HCEC 1CT (cell line): ENCODE data around the gene CACNA1C.
A peak's percentile ranks its signal among the peaks of the same experiment; 100 is the strongest.
"Not testable (repeated sequence)": the region's sequence is repeated elsewhere in the genome, so short reads cannot be mapped to it uniquely, and the experiment has no call there.

ENCODE experiments used
- DNase-seq: peaks from one replicate; pipeline ENCODE4 v3.0.0-alpha.2; 2017

The CACNA1C gene

GRCh38 chr12:2664721-2665577, 612.2 kb downstream of the CACNA1C start:
- DNase-seq: no peak

DNA sequence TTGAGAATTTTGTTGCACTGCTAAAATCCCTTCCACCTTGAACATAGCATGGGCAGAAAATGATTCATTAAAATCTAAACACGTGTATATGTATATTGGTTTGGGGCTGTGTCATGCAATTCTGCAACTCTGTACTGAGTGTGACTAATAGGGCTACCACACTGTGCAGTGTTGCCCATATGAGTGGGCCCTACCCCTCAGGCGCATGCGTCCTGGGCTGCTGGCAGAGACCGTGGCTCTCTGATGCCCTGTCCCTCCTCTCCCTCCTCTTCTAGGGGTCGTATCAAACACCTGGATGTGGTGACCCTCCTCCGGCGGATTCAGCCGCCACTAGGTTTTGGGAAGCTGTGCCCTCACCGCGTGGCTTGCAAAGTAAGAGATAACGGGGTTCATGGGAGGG, 613.6 kb downstream of the CACNA1C start:
- peak; percentile 4 for DNase-seq

DNA sequence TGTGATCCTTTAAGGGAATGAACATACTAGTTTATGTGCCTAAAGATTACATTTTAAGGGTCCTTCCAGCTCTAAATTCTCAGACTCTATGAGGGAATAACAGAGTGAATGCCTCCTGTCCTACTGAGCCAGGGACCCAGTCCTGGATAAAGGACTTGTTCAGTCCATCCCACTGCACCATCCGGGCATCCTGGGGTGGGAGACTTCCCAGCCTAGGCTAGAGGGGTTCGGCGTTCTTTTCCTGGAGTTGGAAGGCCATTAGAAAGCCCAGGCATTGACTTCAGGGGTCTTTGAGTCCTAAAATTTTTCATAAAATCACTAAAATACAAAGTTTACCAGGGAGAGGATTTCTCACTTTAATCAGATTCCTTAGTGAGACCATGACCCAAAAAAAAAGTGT, 614.1 kb downstream of the CACNA1C start:
- no peak for DNase-seq

DNA sequence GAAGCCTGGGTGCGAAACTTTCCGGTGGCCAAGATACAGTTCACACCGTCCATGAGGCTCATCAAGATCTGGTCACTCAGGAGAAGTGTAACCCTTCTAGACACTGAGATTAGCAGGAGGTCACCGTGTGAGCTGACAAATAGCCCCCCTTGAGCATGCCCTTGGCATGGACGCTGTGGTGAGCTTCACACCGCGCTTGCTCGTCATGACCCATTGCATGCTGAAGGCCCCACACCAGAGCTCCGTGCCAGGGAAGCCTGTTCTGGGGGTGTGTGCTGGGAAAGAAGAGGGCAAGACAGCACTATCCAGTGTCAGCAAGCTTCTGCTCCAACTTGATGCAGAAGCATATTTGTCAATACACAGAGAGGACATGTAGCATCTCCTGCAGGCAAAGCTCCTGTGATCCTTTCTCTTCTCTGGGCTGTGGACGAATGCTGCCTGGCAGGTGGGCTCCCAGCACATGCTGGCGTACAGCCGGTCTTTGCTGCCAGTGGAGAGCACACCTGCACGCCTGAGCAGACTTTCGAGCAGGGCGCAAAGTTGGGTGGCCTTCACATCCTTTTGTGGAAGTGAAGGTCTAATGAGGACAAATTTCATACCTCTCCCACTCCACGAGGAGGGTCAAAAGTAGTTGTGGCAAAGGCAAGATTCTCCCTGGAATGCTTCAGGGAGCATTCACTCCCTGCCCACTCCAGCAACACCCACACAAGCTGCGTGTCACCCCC, 615.1 kb downstream of the CACNA1C start:
- no peak for DNase-seq

DNA sequence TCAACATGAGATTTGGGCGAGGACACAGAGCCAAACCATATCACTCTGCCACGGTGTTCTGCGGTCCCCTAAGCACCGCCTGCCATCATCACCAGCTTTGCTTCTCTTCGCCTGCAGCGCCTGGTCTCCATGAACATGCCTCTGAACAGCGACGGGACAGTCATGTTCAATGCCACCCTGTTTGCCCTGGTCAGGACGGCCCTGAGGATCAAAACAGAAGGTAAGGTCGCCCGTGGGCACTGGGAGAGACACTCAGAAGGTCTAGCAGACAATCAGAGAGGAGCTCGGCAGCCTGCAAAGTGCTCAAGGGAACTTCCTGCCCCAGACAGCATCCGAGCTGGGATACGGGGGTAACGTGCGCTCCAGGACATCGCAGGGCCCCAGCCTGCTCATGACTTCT, 616.0 kb downstream of the CACNA1C start:
- no peak for DNase-seq

DNA sequence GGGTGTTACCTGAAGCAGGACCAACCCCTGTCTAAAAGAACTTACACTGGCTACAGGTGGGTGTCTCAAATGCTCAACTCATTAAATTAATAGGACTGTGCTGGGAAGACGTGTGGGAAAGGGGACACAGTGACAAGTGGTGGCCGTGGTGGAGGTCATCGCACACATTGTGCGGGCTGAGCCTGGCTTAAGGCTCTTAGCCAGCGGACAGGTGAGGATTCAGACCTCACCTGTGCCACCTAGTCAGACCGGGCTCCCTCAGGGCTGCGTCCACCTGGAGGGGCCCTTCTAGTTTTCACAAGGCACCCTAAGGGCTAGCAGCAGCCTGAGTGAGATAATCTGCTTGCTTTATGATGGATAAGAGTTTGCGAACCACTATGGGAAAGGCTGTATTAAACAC, 616.8 kb downstream of the CACNA1C start:
- DNase-seq: no peak

DNA sequence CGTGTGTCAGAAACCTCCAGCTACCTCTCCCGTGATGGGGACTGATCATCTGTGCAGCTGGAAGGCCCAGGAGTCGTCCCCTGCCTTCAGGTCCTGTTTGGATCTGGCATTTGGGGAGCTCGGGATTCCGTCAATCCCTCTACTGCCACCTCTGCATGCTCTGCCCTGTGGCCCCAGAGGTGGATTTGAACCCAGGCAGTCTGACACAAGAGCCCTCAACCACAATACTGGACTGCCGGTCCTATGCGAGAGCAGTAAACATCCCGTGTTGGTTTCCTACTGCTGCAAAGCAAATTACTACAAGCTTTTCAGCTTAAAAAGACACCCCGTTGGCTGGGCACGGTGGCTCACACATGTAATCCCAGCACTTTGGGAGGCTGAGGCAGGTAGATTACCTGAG, 620.1 kb downstream of the CACNA1C start:
- DNase-seq: no peak

GRCh38 chr12:2673966-2674810, 621.4 kb downstream of the CACNA1C start:
- DNase-seq: no peak

- no peak for DNase-seq
These were observed 623.0 kb downstream of the CACNA1C start for GRCh38 chr12:2675776-2676175.

DNA sequence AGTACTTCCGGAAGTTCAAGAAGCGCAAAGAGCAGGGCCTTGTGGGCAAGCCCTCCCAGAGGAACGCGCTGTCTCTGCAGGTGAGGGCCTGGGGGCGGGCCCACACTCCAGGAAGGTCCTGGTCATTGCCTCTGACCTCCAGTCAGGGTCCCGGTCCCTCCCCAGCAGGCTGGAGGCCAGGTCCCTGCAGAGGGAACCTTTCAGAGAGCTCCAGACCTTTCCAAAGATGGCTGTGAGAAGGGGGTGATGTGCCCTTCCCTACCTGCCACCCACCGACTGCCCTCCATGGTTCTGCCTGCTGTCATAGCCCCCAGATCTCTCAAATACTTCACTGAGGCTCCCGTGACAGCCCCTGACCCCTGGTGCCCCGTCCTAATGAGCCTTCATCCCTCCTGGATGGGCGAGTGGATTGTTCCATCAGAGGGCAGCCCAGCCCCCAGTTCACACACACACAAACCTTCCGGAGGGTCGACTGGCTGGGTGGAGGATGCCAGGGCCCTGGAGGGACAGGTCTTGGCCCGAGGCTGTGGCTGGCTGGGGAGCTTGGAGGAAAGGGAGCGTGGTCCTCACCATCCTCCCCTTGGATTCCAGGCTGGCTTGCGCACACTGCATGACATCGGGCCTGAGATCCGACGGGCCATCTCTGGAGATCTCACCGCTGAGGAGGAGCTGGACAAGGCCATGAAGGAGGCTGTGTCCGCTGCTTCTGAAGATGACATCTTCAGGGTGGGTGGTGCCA, 624.5 kb downstream of the CACNA1C start:
- DNase-seq: no peak

- DNase-seq: no peak
These were observed 625.6 kb downstream of the CACNA1C start for GRCh38 chr12:2678426-2678825.

- DNase-seq: no peak
These were observed 626.5 kb downstream of the CACNA1C start for GRCh38 chr12:2679068-2679815.

DNA sequence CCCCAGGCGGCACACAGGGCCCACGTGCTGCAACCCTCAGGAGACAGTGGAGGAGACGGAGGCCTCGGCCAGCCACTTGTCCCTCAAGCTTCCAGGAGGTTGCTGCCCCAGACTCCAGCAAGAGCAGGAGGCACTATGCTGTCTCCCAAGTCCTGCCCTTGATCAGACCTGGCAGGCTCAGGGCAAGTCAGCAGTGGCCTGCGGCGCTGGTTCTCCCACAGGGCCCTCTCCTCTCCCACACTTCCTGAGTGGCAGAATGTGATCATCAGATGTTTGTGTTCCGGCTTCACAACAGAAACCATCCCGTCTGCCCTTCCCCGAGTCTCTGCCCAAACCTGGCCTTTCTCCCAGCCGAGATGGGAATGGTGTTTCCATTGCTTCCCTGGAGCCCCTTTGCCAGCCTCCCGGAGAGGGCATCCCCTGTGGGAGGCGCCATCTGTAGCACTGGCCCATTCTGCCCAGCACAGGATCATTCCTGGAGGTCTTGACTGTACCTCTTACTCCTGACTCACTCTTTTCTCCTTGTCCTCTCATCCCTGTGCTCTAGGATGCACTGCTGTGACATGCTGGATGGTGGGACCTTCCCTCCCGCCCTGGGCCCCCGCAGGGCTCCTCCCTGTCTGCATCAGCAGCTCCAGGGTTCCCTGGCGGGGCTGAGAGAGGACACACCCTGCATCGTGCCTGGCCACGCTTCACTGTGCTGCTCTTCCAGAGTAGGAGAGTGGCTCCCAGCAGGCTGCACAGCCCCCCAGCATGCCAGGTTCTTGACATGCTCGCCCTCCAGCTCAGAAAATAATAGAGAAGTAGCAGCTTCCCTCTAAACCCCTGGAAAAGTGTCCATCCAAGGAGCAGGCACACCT, 627.3 kb downstream of the CACNA1C start:
- DNase-seq: no peak

GRCh38 chr12:2680676-2681039, 627.9 kb downstream of the CACNA1C start:
- no peak for DNase-seq

- no peak for DNase-seq
These were observed 628.8 kb downstream of the CACNA1C start for GRCh38 chr12:2681450-2682205.

- DNase-seq: peak; percentile 31
These were observed 629.8 kb downstream of the CACNA1C start for GRCh38 chr12:2682296-2683251.

DNA sequence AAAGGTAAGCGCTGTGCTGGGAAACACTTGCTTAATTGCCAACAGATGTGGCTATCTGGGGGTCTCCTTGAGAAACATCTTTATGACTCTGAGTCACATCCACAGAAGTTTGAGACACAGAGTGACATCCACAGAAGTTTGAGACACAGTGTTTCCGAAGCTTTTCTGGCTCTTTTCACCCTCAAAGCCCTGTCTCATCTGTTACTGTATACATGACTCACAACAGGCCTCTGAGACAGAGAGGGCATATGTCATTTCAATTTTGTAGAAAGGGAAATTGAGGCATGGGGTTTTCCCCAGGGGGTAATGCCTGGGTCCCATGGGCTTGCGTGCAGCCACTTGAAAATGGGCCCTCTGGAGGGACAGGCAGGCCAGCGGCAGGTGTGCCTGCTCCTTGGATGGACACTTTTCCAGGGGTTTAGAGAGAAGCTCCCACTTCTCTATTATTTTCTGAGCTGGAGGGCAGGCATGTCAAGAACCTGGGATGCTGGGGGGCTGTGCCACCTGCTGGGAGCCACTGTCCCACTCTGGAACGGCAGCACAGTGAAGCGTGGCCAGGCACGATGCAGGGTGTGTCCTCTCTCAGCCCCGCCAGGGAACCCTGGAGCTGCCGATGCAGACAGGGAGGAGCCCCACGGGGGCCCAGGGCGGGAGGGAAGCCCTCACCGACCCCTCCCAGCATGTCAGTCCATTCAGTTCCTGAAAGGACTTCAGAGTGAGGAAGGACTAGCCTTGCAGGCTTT, 630.7 kb downstream of the CACNA1C start:
- no peak for DNase-seq

- DNase-seq: not testable (repeated sequence)
These were observed 631.2 kb downstream of the CACNA1C start for GRCh38 chr12:2684026-2684325.
